Mammary epithelial cell (primary cell): ENCODE results near the gene FLYWCH2.

Experiments
- CTCF ChIP-seq, 2 donors: IDR thresholded peaks in 1 of 2; conservative IDR thresholded peaks in 1 of 2; 2 replicates each; pipeline ENCODE4 v1.5.1; 2011 to 2012; ENCODE audit warnings: inconsistent platforms in 2 of 2, low read length in 2 of 2, mild to moderate bottlenecking in 2 of 2, control low read depth in 1 of 2, low read depth in 1 of 2; ENCODE audit not compliant: insufficient read depth in 1 of 2; ENCODE audit errors: extremely low read depth in 1 of 2
- EZH2 ChIP-seq: IDR thresholded peaks from 2 replicates; pipeline ENCODE4 v1.6.1; 2012; ENCODE audit warnings: low read length, inconsistent platforms, borderline replicate concordance

DNA sequence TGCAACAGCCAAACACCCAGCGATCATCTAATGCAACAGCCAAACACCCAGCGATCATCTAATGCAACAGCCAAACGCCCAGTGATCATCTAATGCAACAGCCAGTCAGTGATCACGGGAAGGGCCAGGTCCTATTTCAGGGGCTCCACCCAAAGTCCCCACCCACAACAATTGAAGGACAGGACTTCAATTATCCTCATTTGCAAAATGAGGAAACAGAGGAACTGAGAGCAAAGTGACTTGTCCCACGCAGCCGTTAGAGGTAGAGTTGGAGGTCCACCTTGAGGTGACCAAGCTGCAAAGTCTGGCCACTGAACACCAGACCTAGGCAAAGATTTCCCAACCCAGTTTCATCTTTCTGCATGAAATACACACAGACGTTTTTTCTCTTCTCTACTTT, 49.2 kb upstream of the FLYWCH2 start:
- TF ChIP-seq CTCF (conservative IDR thresholded peaks at IDR 0.05 in 1 of 2, IDR thresholded peaks at IDR 0.05 in 1 of 2; ENCODE audit: extremely low read depth in 1 of 2, insufficient read depth in 1 of 2, low read depth in 1 of 2, low read length in 2 of 2) = no peak
- no peak for TF ChIP-seq EZH2
